Suprapubic skin (tissue), 4 donors: ENCODE results near the gene USP6NL.

ENCODE experiments used
- CTCF ChIP-seq, 2 donors: fragments of 200-600 bp in 1 of 2; fragments of 450-650 bp in 1 of 2; sonication (generic) in 1 of 2; IDR thresholded peaks; one replicate each; pipeline ENCODE4 v1.5.1; 2016 to 2019; ENCODE audit warnings: antibody characterized with exemption in 2 of 2, mild to moderate bottlenecking in 1 of 2, moderate library complexity in 1 of 2
- POLR2A ChIP-seq, 2 donors: fragments of 450-650 bp; IDR thresholded peaks; one replicate each; pipeline ENCODE4 v1.6.1; 2017; ENCODE audit warnings: antibody characterized with exemption in 2 of 2, mild to moderate bottlenecking in 2 of 2, moderate library complexity in 2 of 2
- POLR2AphosphoS5 ChIP-seq, 3 donors: sonication (generic); formaldehyde crosslinking; IDR thresholded peaks; one replicate each; pipeline ENCODE4 v1.6.1; 2017; ENCODE audit warnings: antibody characterized with exemption in 3 of 3

DNA sequence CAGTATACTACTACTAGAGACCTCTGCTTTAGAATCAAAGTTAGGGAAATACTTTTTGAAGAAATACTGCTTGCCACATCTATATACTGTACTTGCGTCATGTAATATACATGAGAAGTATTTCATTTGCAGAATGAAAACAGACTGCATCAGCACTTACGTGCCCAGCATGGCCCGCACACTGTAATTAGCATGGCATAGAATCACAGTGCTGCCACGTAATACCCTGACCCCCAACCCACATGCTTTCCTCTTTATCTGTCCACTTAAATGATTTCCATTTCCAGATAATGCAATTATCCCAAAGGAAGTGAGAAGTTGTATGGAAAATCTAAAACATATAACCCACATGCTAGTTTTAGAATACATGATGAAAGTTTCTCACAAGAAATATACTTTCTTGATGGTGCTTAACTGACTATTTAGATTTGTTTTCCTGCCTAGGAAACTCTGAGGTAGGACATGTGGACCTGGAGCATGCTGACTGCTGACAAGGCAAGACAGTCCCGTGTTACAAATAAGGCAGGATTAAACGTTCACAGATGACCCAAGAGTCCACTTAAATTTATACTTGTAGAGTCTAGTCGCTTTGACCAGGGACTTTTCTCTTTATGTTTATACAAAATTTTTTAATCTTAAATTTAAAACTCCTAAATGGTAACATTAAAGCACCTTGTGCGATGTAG is 12.6 kb downstream of the USP6NL start:
- no peak for TF ChIP-seq CTCF (IDR thresholded peaks at IDR 0.05)
- TF ChIP-seq POLR2AphosphoS5 (IDR thresholded peaks at IDR 0.05), result no peak
- no peak for TF ChIP-seq POLR2A (IDR thresholded peaks at IDR 0.05)
